Activated CD8-positive, alpha-beta memory T cell treated with anti-CD3 and anti-CD28 coated beads for 48 hours (primary cell): ENCODE data around the gene ANKZF1.

ENCODE experiments used
- DNase-seq, 3 experiments: peaks; one replicate each; pipeline ENCODE4 v3.0.0-alpha.2; 2020; ENCODE audit warnings: low read depth in 2 of 3, low spot score in 2 of 3

Gene ANKZF1

DNA sequence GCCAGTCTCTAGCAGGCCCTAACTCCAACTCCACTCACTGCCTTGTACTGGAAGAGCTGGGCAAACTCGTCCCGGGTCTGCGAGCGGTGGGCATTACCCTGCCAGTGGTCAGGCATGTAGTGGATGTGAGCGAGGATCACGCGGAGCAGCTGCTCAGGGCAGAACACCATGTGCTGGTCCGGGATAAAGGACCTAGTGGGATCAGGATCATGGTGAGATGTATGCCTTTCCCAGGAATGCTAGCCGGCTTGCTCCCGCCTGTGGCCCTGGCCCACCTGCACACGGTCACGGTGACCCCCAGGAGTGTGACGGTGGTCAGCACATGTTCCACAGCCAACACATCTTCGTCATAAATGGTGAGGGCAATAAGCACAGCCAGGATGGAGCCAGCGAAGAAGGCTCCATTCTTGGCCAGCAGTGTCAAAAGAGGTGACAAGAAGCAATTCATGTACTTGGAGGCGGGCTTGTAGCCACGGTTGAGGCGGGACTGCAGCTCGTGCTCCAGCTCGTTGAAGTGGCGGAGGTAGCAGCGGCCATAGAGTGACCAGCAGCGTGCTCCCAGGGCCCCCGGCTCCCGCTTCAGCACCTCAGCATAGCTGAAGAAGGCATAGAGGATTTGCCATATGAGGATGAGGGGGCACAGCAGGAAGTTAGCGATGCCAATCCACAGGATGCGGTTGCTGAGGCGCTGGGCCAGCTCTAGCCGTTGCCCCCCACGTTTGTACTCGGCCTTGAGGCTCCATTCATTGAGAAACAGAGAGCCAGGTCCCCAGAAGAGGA is 5.6 kb upstream of the ANKZF1 start:
- DNase-seq = no peak

- DNase-seq = no peak
Observed at GRCh38 chr2:219225350-219225749, 4.3 kb upstream of the ANKZF1 start.

- DNase-seq = no peak
Observed at GRCh38 chr2:219228041-219228910, 1.3 kb upstream of the ANKZF1 start.

DNA sequence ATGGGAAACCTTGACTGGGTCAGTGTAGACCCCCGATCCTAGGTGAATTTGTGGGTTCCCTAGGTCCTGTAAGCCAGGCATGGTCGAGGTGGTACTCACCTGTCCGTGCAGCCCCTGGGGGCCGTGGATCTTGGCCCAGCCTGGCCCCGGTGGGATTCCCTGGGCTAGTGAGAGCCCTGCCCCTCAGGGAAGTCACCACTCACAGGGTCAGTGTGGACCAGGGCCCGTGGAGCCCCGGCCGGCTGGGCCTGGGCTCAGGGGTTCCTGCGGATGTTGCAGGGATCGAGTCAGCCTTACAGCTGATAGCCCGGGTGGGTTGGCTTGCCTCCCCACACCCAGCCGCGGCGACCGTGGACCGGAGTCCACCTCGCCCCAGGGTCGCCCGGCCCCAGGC is 698 bp upstream of the ANKZF1 start:
- no peak for DNase-seq

GRCh38 chr2:219230059-219230540 is 494 bp downstream of the ANKZF1 start:
- DNase-seq = peak in 1 of 3 experiments; percentile 31

DNA sequence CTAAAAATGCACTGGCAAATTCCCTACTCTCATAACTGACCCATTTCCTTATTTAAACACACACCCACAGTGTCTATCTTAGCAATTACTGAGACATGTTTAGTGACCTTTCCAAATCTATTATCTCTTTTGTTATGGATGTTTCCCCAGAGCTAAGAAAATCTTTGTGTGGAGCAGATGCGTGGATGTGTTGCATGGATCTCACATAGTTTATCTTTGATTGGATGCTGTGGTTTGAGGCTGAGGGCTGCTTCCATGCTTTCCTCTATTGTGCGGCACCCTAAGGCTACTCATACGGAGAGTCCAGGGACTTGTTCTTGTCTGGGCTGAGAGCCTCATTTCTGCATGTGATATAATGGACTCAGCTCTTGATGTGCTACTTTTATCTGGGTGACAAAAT is 4.7 kb downstream of the ANKZF1 start:
- DNase-seq = no peak

- no peak for DNase-seq
Observed at GRCh38 chr2:219243291-219243761, 13.7 kb downstream of the ANKZF1 start.

- DNase-seq = no peak
Observed at GRCh38 chr2:219244789-219245147, 15.2 kb downstream of the ANKZF1 start.

DNA sequence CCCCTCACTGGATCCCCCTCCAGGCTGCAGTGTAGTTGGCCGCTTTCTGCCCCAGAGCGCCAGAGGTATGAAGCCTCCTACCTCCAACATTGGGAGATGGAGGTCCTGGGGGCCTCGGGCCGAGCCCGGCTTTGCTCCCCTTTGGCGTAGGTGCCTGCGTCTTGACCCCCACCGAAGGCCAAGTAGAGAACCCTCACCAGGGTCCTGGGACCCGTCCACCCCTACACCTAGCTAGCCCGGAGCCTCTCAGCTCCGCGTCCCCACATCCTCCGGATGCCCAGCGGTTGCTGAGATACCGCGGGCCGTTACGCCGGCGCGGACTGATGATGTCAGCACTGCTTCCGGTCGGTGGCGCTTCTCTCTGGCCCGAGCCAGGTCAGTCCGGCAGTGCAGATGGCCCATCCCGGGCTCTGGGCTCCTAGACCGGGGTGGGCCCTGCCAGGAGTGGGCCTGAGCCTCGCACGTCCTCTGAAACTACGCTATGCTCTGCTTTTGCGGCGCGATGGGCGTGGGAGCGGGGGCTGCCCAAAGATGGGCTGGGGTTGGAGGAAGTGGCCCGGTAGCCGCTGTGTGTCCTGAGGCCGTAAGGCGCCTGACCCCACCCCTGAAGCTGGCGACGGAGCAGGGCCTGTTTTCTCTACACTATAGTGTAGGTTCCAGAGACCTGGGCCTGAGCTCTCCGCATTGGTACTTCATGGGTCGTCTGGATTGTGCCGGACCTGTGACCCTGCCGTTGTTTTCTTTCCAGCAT is 15.7 kb downstream of the ANKZF1 start, which contains the start of the genes GLB1L and STK16:
Gene GLB1L (minus strand): TSS at position 297 of the 751 bp plus-strand sequence. CDS start 1,871 bp downstream, outside the sequence.
Gene STK16 (plus strand): TSS at position 332 of the 751 bp plus-strand sequence. CDS start 521 bp downstream, outside the sequence.
- peak; percentile 83 to 93 (median 93) for DNase-seq

- no peak for DNase-seq
Observed at GRCh38 chr2:219245899-219246230, 16.3 kb downstream of the ANKZF1 start.

DNA sequence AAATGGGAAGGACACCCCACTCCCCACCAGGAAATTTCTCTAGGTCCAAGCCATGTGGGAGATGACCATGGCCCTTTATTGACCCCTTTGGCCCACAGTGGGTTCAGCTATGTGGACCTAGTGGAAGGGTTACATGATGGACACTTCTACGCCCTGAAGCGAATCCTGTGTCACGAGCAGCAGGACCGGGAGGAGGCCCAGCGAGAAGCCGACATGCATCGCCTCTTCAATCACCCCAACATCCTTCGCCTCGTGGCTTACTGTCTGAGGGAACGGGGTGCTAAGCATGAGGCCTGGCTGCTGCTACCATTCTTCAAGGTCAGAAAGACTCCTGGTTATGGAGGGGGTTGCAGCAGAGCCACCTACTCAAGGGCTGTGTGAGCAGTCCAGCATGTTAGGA is 17.0 kb downstream of the ANKZF1 start:
- no peak for DNase-seq

GRCh38 chr2:219247678-219248642 is 18.4 kb downstream of the ANKZF1 start:
- DNase-seq = peak in 2 of 3 experiments; percentile 12 to 28

DNA sequence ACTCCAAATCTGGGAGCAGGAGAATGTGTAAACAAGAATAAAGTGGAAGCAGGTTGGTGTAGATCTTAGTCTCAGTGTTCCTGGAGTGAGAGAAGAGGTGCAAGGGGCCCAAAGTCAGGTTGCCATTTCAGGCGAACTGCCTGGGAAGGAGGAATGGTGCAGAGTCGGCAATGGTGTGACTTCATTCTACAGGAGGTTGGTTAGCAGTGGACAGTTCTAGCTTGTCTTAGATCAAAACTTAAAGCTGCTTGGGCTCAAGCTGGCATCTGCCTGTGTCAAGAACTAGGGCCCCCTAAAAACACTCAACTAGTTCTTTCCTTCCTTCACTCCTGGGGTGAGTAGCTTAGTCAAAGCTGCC is 19.2 kb downstream of the ANKZF1 start:
- DNase-seq = no peak

DNA sequence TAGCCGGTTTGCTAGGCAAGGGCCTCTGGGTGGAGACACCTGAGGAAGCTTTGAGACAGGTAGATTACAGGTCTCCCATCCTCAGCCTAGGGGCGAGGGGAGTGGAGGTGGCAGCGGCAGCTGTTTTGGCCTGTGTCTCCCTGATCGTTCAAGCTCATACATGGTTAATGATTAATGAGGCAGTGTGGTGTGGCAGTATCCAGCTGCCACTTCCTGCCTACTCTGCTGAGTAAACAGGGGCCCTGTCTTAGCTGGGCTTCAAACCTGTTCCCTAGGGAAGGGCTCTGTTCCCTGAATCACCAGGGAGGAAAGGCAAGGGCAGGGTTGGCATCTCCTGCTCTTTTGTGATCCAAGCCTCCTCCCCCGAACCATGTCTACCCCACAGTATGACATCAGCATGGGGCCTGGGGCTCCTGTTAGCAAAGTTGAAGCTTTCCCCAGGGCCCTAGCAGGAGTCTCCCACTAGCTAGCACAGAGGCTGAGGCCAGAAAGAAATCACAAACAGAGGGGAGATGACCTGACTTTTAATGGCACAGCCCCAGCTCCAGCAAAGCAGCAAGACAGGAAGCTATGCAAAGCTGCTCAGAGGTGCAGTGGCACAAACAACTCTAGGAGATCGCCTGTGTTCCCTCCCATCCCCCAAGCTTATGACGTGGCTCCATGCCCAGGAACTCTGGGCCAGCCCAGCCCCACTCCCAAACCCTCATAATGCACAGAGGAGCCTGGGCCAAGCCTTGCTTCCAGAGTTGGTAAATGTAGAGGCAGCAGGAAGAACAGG is 19.8 kb downstream of the ANKZF1 start:
- no peak for DNase-seq

GRCh38 chr2:219250049-219250781 is 20.6 kb downstream of the ANKZF1 start:
- no peak for DNase-seq

- no peak for DNase-seq
Observed at GRCh38 chr2:219251656-219252055, 22.1 kb downstream of the ANKZF1 start.

DNA sequence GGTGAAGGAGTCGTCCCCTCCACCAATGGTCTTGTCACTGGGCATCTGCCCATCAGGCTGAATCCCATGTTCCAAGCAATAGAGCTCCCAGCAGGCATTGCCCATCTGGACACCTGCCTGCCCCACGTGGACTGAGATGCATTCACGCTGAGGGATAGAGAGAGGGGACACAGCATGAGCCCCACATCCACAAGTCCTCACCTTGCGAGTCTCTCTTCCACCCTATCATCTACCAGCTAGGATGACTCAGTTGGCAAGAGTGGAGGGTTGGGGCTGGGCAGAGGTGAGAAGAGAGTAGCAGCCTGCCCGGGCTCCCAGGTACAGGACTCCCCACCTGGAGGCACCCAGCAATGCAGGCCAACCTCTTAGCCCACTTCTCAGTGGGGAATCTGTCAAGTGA is 22.5 kb downstream of the ANKZF1 start:
- DNase-seq = no peak

- DNase-seq = peak in 1 of 3 experiments; percentile 16
Observed at GRCh38 chr2:219252570-219252899, 22.9 kb downstream of the ANKZF1 start.
